Measurements from ENCODE around the gene WDR18.

GRCh38 chr19:1009041-1009980 lies 25.2 kb downstream of the WDR18 start:
- TF ChIP-seq CTCF (IDR thresholded peaks at IDR 0.05; ENCODE audit: low read length) (no peak), EZH2 (optimal IDR thresholded peaks at IDR 0.05; ENCODE audit: low read depth, low read length) (no peak), EZH2phosphoT487 (IDR thresholded peaks at IDR 0.05; ENCODE audit: low read length) (no peak)

Measured in MM.1S (cell line).